HEK293T (cell line): ENCODE measurements around the gene LAMB2.

ENCODE experiments used
- CTCF ChIA-PET: fragments of 350-600 bp; formaldehyde crosslinking; extraction: SDS; loops from one replicate; lab custom pipeline; 2021; ENCODE audit warnings: antibody characterized with exemption, inconsistent platforms; lab: Yijun Ruan, JAX
- POLR2A ChIA-PET: fragments of 350-600 bp; formaldehyde crosslinking; extraction: SDS; loops from one replicate; lab custom pipeline; 2020; ENCODE audit warnings: antibody characterized with exemption, inconsistent platforms; lab: Yijun Ruan, JAX
- DNase-seq: peaks from one replicate; pipeline ENCODE4 v3.0.0; 2012; ENCODE audit warnings: mixed read lengths; ENCODE audit errors: extremely low spot score
- ARNT ChIP-seq: fragments of 450-650 bp; IDR thresholded peaks from 2 replicates; pipeline ENCODE4 v1.6.1; 2017; ENCODE audit warnings: mild to moderate bottlenecking
- BHLHE40 ChIP-seq: fragments of 450-650 bp; IDR thresholded peaks from 2 replicates; pipeline ENCODE4 v1.6.1; 2016; ENCODE audit warnings: mild to moderate bottlenecking, moderate library complexity, borderline replicate concordance
- CTBP1 ChIP-seq: fragments of 450-650 bp; IDR thresholded peaks from 2 replicates; pipeline ENCODE4 v1.6.1; 2016; ENCODE audit warnings: borderline replicate concordance
- ELF4 ChIP-seq: fragments of 450-650 bp; IDR thresholded peaks from 2 replicates; pipeline ENCODE4 v1.6.1; 2017; ENCODE audit warnings: antibody characterized with exemption
- FOXA1 ChIP-seq: fragments of 450-650 bp; IDR thresholded peaks from 2 replicates; pipeline ENCODE4 v1.6.1; 2016; ENCODE audit warnings: mild to moderate bottlenecking
- FOXK2 ChIP-seq: fragments of 450-650 bp; IDR thresholded peaks from 2 replicates; pipeline ENCODE4 v1.6.1; 2016; ENCODE audit warnings: mild to moderate bottlenecking
- FOXM1 ChIP-seq: fragments of 450-650 bp; IDR thresholded peaks from 2 replicates; pipeline ENCODE4 v1.6.1; 2017; ENCODE audit warnings: mild to moderate bottlenecking, borderline replicate concordance
- HDGF ChIP-seq: fragments of 450-650 bp; IDR thresholded peaks from 2 replicates; pipeline ENCODE4 v1.6.1; 2017; ENCODE audit warnings: antibody characterized with exemption, borderline replicate concordance
- L3MBTL2 ChIP-seq: fragments of 450-650 bp; conservative IDR thresholded peaks from 2 replicates; pipeline ENCODE4 v1.6.1; 2016; ENCODE audit warnings: mild to moderate bottlenecking
- LEF1 ChIP-seq: fragments of 450-650 bp; IDR thresholded peaks from 2 replicates; pipeline ENCODE4 v1.6.1; 2017; ENCODE audit warnings: mild to moderate bottlenecking, borderline replicate concordance
- NFRKB ChIP-seq: fragments of 450-650 bp; IDR thresholded peaks from 2 replicates; pipeline ENCODE4 v1.6.1; 2016; ENCODE audit warnings: mild to moderate bottlenecking, moderate library complexity
- SP1 ChIP-seq: fragments of 450-650 bp; IDR thresholded peaks from 2 replicates; pipeline ENCODE4 v1.6.1; 2017
- SUZ12 ChIP-seq: fragments of 450-650 bp; IDR thresholded peaks from 2 replicates; pipeline ENCODE4 v1.6.1; 2016; ENCODE audit warnings: mild to moderate bottlenecking
- TARDBP ChIP-seq: fragments of 450-650 bp; IDR thresholded peaks from 2 replicates; pipeline ENCODE4 v1.6.1; 2016
- ZNF384 ChIP-seq: fragments of 450-650 bp; IDR thresholded peaks from 2 replicates; pipeline ENCODE4 v1.6.1; 2016
- TF ChIP-seq, protein P1 (sequence below): fragments of 450-650 bp; IDR thresholded peaks from 2 replicates; pipeline ENCODE4 v1.6.1; 2016

Gene LAMB2

GRCh38 chr3:49133226-49133951 lies 539 bp upstream of the LAMB2 start:
- POLR2A ChIA-PET: interaction anchor here (0.8 to 5.2 kb wide), 10 partner anchors 11 to 206 kb away, joined by 3 to 66 read pairs (median 4); partner anchors contain the start of genes NDUFAF3, QARS1, QRICH1 and USP19
- DNase-seq: peak; percentile 86
- no peak for TF ChIP-seq L3MBTL2

GRCh38 chr3:49132073-49132436 lies 795 bp downstream of the LAMB2 start:
- DNase-seq: no peak
- ChIA-PET POLR2A (interaction anchor here (0.7 to 5.2 kb wide), 11 partner anchors 7 to 297 kb away, joined by 3 to 66 read pairs (median 4); partner anchors contain the start of genes IMPDH2, NICN1, QRICH1 and USP19), CTCF (interaction anchor here (0.5 to 0.9 kb wide), 3 partner anchors 37 to 150 kb away, joined by 3 to 6 read pairs (median 4); partner anchors contain the start of gene NDUFAF3)
- TF ChIP-seq CTBP1: no peak
- no peak for TF ChIP-seq TARDBP
- TF ChIP-seq ELF4: no peak
- TF ChIP-seq FOXM1: no peak
- no peak for TF ChIP-seq SP1
- no peak for TF ChIP-seq ARNT
- no peak for TF ChIP-seq L3MBTL2
- TF ChIP-seq FOXK2: no peak
- no peak for TF ChIP-seq HDGF
- TF ChIP-seq SUZ12: no peak
- TF ChIP-seq NFRKB: no peak
- TF ChIP-seq, protein P1, sequence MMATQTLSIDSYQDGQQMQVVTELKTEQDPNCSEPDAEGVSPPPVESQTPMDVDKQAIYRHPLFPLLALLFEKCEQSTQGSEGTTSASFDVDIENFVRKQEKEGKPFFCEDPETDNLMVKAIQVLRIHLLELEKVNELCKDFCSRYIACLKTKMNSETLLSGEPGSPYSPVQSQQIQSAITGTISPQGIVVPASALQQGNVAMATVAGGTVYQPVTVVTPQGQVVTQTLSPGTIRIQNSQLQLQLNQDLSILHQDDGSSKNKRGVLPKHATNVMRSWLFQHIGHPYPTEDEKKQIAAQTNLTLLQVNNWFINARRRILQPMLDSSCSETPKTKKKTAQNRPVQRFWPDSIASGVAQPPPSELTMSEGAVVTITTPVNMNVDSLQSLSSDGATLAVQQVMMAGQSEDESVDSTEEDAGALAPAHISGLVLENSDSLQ: no peak
- TF ChIP-seq LEF1: no peak
- no peak for TF ChIP-seq BHLHE40
- no peak for TF ChIP-seq FOXA1
- no peak for TF ChIP-seq ZNF384

More at GRCh38 chr3:49133226-49133951, 539 bp upstream of the LAMB2 start:
- CTCF ChIA-PET: interaction anchor here (0.5 to 1.2 kb wide), 3 partner anchors 25 to 38 kb away, joined by 3 read pairs; partner anchors contain the start of gene QARS1

- CTCF ChIA-PET: no interaction called here
- POLR2A ChIA-PET: interaction anchor here (1.1 to 5.2 kb wide), 6 partner anchors 9 to 125 kb away, joined by 3 to 66 read pairs (median 8); partner anchors contain the start of genes QRICH1, USP19 and WDR6
- TF ChIP-seq TARDBP (no peak), FOXM1 (no peak), SUZ12 (no peak), NFRKB (no peak), BHLHE40 (no peak), ZNF384 (no peak), ELF4 (no peak), ARNT (no peak), FOXK2 (no peak), CTBP1 (no peak), FOXA1 (no peak), SP1 (no peak), HDGF (no peak), L3MBTL2 (no peak), LEF1 (no peak)
- TF ChIP-seq, protein P1: no peak
- DNase-seq: no peak
These were observed 1.3 kb downstream of the LAMB2 start for GRCh38 chr3:49131576-49131975.

- no peak for TF ChIP-seq HDGF
- no peak for TF ChIP-seq SP1
- no peak for TF ChIP-seq FOXA1
- no peak for TF ChIP-seq L3MBTL2
- no peak for TF ChIP-seq ZNF384
- DNase-seq: no peak
- CTCF ChIA-PET: interaction anchor here (0.5 kb wide), 1 partner anchor 136 kb away, joined by 3 read pairs; no protein-coding TSS in a partner anchor
- POLR2A ChIA-PET: interaction anchor here (1.5 to 5.2 kb wide), 3 partner anchors 10 to 124 kb away, joined by 7 to 66 read pairs (median 32); partner anchors contain the start of genes QRICH1, USP19 and WDR6
These were observed 1.8 kb downstream of the LAMB2 start for GRCh38 chr3:49131040-49131439.

DNA sequence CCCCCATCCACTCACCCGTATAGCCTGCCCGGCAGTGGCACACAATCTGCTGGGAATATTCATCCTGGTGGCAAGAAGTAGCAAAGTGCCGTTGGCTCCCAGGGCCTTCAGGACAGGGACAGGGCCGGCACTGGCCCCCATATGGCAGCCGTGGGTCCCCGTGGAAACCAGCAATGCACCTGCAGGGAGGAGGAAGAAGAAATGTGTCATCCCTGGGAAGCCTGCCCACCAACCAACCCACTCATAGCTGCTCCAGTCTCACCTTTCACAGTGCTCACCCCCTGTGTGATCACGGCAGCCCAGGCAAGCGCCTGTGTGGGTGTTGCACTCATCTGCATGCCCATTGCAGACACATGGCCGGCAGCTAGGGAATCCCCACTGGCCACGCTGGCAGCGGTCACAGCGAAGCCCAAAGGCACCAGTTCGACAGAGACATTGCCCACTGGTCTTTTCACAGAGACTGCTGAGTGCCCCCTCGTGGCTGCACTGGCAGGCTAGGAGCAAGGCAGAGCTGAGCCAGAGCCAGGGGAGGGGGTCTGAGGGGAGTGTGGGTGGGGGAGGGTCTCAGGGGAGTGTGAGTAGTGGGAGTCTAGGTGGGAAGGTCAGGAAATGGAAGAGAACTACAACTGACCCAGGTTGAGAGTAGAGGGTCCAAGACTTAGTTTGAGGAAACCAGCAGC lies 7.7 kb downstream of the LAMB2 start:
- DNase-seq: no peak
- POLR2A ChIA-PET: interaction anchor here (1.0 kb wide), 1 partner anchor 7 kb away, joined by 3 read pairs; the partner anchor contains the start of gene LAMB2
- CTCF ChIA-PET: no interaction called here
- TF ChIP-seq NFRKB (no peak), ARNT (no peak), HDGF (no peak), LEF1 (no peak), TARDBP (no peak), FOXK2 (no peak), CTBP1 (no peak), FOXM1 (no peak), L3MBTL2 (no peak), FOXA1 (no peak), SP1 (no peak), ZNF384 (no peak), ELF4 (no peak), SUZ12 (no peak), BHLHE40 (no peak)
- TF ChIP-seq, protein P1: no peak
